ENCODE data around the gene ZNF480. TPM values are rescaled to one million over a fixed set of nuclear protein-coding genes. Genes with fewer than 3 reads are reported as not detected.
A peak's percentile ranks its signal among the peaks of the same experiment; 100 is the strongest.

Gene ZNF480
- polyA plus RNA-seq, 1 donor from 2014 or later: 7.7 TPM

DNA sequence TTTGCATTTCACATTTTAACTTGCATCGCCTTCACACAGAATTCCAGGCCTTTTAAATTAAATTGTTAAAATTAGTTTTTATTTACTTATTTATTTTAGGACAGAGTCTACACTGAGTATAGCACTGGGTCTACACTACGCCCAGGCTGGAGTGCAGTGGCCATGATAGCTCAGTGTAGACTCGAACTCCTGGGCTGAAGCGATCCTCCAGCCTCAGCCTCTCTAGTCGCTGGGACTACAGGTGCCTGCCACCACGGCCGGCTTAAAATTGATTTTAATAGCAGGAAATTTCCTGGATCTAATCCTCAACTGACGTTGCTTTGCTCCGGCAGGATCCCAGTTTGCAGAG is 38.8 kb downstream of the ZNF480 start:
- H3K9me2 ChIP-seq (ENCODE audit: insufficient read depth, low read length): no peaks in the 10 kb centered on the region
- peaks cover 5% of the 10 kb centered on the region for H3K9me3 ChIP-seq (ENCODE audit: low read length)
- no peaks in the 10 kb centered on the region for H3F3A ChIP-seq (ENCODE audit: insufficient read depth, low read length, poor library complexity, severe bottlenecking)
- H3K4me2 ChIP-seq (ENCODE audit: low read length): no peak overlapping the region
- peak overlapping the region; percentile 99 for H3K9ac ChIP-seq (ENCODE audit: low read length)
- H3K79me2 ChIP-seq (replicated peaks; ENCODE audit: insufficient read depth, low read length): peaks cover 17% of the 10 kb centered on the region
- no peaks in the 10 kb centered on the region for H4K20me1 ChIP-seq (ENCODE audit: insufficient read depth)
- H3K4me3 ChIP-seq (ENCODE audit: low read length): peak overlapping the region; percentile 97
- TF ChIP-seq, protein P1, sequence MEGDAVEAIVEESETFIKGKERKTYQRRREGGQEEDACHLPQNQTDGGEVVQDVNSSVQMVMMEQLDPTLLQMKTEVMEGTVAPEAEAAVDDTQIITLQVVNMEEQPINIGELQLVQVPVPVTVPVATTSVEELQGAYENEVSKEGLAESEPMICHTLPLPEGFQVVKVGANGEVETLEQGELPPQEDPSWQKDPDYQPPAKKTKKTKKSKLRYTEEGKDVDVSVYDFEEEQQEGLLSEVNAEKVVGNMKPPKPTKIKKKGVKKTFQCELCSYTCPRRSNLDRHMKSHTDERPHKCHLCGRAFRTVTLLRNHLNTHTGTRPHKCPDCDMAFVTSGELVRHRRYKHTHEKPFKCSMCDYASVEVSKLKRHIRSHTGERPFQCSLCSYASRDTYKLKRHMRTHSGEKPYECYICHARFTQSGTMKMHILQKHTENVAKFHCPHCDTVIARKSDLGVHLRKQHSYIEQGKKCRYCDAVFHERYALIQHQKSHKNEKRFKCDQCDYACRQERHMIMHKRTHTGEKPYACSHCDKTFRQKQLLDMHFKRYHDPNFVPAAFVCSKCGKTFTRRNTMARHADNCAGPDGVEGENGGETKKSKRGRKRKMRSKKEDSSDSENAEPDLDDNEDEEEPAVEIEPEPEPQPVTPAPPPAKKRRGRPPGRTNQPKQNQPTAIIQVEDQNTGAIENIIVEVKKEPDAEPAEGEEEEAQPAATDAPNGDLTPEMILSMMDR (IDR thresholded peaks at IDR 0.05; ENCODE audit: poor library complexity, severe bottlenecking): no peak
- TF ChIP-seq EZH2 (IDR thresholded peaks at IDR 0.05; ENCODE audit: borderline replicate concordance, insufficient read depth, low read length, poor library complexity, severe bottlenecking) (no peak), SMC3 (conservative IDR thresholded peaks at IDR 0.05; ENCODE audit: poor library complexity) (no peak), TAF1 (IDR thresholded peaks at IDR 0.05; ENCODE audit: low read depth) (no peak), POLR2AphosphoS5 (IDR thresholded peaks at IDR 0.05) (no peak), RAD21 (conservative IDR thresholded peaks at IDR 0.05) (no peak)
- no peaks in the 10 kb centered on the region for H3K27me3 ChIP-seq (ENCODE audit: insufficient read depth, low read depth, low read length)
- peak overlapping the region; percentile 98 for H3K27ac ChIP-seq (ENCODE audit: low read length)
- H3K36me3 ChIP-seq (ENCODE audit: insufficient read depth, low read length): no peaks in the 10 kb centered on the region
- H2AFZ ChIP-seq (ENCODE audit: low read depth, low read length): peak overlapping the region; percentile 68

DNA sequence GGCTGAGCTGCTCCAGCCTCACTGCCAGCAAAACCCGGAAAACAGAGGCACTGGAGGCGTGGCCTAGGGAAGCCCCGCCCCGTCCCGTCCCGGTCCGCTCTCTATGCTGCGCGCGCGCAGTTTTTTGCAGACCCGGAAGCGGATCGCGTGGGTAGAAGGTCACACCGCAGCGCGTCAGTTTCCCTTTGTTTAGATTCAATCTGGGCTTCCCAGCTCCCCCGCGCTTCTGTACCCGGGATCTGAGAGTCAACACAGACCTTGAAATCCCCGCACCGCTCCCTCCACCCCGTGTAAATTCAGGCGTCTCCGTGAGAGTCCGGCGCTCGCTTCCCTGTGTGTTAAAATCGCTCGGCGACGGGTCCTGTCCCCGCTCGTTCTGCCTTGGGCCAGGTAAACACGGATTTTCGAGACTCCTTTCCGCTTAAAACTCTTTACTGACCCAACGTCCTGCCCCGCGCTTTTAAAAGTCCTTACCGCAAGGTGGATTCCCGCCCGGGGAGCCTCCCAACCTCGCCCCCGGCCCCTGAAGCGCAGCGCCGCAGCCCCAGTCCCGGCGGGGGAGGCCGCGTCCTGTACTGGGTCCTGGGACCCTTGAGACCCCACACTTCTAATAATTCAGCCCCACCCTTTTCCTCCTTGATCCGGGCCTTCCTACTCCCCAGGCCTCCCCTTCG is 39.3 kb downstream of the ZNF480 start, which contains the start of gene ZNF610:
Gene ZNF610, plus strand, starts transcription at position 127 of the 674 bp plus-strand sequence. CDS start 12,930 bp downstream, outside the sequence.
- Histone ChIP-seq H3K4me2 (ENCODE audit: low read length) (peak within 1 kb of the TSS; percentile 61), H3K4me3 (ENCODE audit: low read length) (peak within 1 kb of the TSS; percentile 97), H3K79me2 (replicated peaks; ENCODE audit: insufficient read depth, low read length) (peaks cover 17% of the 10 kb centered on the region), H3F3A (ENCODE audit: insufficient read depth, low read length, poor library complexity, severe bottlenecking) (no peaks in the 10 kb centered on the region), H4K20me1 (ENCODE audit: insufficient read depth) (no peaks in the 10 kb centered on the region), H3K9me2 (ENCODE audit: insufficient read depth, low read length) (no peaks in the 10 kb centered on the region), H3K27ac (ENCODE audit: low read length) (peak within 1 kb of the TSS; percentile 98), H3K27me3 (ENCODE audit: insufficient read depth, low read depth, low read length) (no peaks in the 10 kb centered on the region), H2AFZ (ENCODE audit: low read depth, low read length) (peak within 1 kb of the TSS; percentile 77), H3K9me3 (ENCODE audit: low read length) (no peaks in the 10 kb centered on the region), H3K36me3 (ENCODE audit: insufficient read depth, low read length) (no peaks in the 10 kb centered on the region), H3K9ac (ENCODE audit: low read length) (peak within 1 kb of the TSS; percentile 99)
- no peak for TF ChIP-seq EZH2 (IDR thresholded peaks at IDR 0.05; ENCODE audit: borderline replicate concordance, insufficient read depth, low read length, poor library complexity, severe bottlenecking)
- no peak for TF ChIP-seq SMC3 (conservative IDR thresholded peaks at IDR 0.05; ENCODE audit: poor library complexity)
- no peak for TF ChIP-seq RAD21 (conservative IDR thresholded peaks at IDR 0.05)
- TF ChIP-seq POLR2AphosphoS5 (IDR thresholded peaks at IDR 0.05): peak; percentile 98
- peak; percentile 58 for TF ChIP-seq MXI1 (conservative IDR thresholded peaks at IDR 0.05; ENCODE audit: poor library complexity, severe bottlenecking)
- TF ChIP-seq EP300 (conservative IDR thresholded peaks at IDR 0.05; ENCODE audit: poor library complexity, severe bottlenecking): peak; percentile 19
- TF ChIP-seq, protein P1 (IDR thresholded peaks at IDR 0.05; ENCODE audit: poor library complexity, severe bottlenecking): no peak
- peak; percentile 84 for TF ChIP-seq TAF1 (IDR thresholded peaks at IDR 0.05; ENCODE audit: low read depth)
- TF ChIP-seq, protein P2, sequence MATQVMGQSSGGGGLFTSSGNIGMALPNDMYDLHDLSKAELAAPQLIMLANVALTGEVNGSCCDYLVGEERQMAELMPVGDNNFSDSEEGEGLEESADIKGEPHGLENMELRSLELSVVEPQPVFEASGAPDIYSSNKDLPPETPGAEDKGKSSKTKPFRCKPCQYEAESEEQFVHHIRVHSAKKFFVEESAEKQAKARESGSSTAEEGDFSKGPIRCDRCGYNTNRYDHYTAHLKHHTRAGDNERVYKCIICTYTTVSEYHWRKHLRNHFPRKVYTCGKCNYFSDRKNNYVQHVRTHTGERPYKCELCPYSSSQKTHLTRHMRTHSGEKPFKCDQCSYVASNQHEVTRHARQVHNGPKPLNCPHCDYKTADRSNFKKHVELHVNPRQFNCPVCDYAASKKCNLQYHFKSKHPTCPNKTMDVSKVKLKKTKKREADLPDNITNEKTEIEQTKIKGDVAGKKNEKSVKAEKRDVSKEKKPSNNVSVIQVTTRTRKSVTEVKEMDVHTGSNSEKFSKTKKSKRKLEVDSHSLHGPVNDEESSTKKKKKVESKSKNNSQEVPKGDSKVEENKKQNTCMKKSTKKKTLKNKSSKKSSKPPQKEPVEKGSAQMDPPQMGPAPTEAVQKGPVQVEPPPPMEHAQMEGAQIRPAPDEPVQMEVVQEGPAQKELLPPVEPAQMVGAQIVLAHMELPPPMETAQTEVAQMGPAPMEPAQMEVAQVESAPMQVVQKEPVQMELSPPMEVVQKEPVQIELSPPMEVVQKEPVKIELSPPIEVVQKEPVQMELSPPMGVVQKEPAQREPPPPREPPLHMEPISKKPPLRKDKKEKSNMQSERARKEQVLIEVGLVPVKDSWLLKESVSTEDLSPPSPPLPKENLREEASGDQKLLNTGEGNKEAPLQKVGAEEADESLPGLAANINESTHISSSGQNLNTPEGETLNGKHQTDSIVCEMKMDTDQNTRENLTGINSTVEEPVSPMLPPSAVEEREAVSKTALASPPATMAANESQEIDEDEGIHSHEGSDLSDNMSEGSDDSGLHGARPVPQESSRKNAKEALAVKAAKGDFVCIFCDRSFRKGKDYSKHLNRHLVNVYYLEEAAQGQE (IDR thresholded peaks at IDR 0.05; ENCODE audit: borderline replicate concordance): peak; percentile 60

Data from neural cell (in vitro differentiated cells).